GM08714 (cell line): ENCODE data around the gene MATN1.

Experiments used
- H3K4me3 ChIP-seq: fragments of 200-500 bp; sonication (Bioruptor generic); 2 replicates; pipeline ENCODE4 v1.5.1; 2014; ENCODE audit warnings: mild to moderate bottlenecking, low read length, inconsistent platforms
- ZNF274 ChIP-seq: IDR thresholded peaks from 2 replicates; pipeline ENCODE4 v1.6.1; 2012; ENCODE audit warnings: mild to moderate bottlenecking, low read depth, low read length

MATN1 gene

DNA sequence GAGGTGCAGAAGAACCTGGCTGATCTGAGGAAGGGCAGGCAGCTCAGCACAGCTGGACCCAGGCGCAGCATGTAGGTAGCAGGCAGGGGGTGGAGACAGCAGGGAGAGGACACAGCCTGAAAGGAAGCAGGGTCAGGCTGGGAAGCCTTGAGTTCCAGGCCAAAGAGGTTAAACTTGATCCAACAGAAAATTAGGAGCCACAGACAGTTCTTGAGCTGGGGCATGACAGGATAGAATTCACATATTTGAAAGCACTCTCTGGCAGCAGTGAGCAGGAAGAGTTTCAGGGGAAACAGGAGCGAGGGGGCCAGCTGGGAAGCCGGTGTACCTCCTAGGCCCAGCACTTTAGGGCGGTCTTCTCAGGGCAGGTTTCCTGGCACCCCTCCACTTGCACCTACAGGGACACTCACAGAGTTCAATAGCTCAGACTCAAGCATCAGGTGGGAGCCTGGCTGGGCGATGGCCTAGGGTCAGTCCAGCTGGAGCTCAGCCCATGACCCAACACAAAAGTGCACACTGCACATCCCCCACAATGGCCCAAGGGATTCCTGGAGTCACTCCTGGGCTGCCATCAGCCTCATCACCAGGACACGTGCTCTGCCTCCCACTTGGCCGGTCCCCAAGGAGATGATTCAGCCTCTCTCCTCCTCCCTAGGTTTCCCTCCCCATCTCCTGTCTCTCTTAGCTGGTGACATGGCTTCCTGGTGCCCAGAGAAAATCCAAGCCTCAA is 22.7 kb downstream of the MATN1 start:
- H3K4me3 ChIP-seq, result no peak overlapping the region
- TF ChIP-seq ZNF274, result no peak

DNA sequence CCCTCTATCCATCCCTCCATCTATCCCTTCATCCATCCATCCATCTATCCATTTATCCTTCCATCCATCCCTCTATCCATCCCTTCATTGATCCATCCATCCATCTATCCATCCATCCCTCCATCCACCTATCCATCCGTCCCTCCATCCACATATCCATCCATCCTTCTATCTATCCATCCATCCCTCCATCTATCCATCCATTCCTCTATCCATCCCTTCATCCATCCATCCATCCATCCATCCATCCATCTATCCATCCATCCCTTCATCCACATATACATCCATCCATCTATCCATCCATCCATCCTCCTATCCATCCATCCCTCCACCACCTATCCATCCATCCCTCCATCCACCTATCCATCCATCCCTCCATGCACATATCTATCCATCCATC is 23.6 kb downstream of the MATN1 start:
- TF ChIP-seq ZNF274, result no peak
- H3K4me3 ChIP-seq, result no peak overlapping the region

DNA sequence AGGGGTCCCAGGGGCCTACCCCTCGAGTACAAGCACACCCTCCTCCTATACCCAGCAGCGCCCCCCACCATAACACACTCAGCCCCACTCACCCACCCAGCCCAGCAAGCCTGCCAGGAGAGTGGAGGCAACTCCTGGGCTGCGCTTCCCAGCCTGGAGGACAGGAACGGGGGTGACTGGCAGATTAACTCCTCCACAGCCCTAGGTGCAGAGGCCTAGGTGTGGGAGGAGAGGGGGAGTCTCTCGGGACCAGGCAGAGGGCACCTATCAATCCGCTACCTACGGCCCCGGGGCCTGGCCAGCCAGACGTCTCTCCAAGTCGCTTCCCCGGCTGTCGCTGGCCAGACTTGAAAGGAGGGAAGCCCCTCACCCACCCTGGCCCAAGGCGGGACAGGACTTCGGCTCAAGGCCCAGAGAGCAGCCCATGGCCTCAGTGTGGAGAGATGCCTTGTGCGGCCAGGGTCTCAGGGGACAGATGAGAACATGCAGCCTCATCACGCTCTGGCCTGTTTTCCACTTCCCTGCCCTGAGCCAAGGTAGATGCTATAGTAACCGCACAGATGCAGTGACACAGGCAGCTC is 24.9 kb downstream of the MATN1 start:
- no peak overlapping the region for H3K4me3 ChIP-seq
- no peak for TF ChIP-seq ZNF274

DNA sequence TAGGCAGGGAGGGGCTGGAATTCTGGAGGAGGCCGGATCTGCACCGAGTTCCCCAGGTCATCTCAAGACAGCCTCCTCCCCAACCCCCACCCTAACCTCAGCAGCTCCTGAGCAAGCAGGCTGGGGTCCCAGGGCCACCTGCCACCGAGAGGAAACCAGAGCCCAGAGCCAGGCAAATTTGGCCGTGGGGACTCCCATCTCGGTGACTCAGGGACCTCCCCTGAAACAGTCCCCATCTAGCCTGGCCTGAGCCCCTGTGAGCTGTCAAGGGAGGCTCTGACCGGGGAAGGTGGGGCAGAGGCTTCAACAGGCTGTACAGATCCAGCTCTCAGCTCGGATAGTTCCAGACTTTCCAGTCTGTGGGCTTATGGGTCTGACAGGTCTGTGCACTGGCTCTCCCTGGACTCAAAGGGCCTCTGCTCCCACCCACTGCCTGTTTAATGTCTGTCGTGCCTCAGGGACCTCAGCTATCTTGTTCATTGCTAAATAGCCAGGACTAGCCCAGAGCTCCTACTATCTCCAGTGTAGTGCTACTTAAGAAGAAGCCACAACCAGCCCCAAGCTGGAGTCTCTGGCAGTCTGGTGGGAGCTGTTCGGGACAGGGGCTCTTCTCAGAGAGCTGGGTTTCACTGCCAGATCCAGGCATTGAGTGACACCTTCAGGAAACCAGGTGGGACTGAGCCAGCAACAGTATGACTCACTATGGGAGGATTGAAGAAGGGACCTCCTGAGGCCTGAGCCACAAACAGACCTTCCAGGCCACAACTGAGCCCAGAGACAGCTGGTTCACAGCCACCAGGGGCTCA is 25.6 kb downstream of the MATN1 start:
- H3K4me3 ChIP-seq, result no peak overlapping the region
- no peak for TF ChIP-seq ZNF274

DNA sequence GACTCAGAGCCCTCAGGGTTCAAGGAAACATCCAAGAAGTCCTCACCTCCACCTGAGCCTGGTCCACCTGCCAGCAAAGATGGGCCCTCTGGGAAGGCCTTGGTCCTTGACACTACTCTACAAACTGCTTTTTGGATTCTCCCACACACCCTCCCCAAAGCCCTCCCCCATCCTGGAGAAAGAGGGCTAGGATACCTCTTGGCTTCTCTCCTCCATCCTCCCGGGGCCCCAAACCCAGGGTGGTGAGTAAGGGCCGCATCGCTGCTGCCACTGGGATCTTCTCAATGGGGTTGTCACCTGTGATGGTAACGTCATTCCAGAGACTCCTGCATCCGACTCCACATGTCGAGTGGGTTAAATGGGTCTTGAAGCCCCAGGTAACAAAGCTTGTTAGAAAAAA is 26.6 kb downstream of the MATN1 start:
- no peak for TF ChIP-seq ZNF274
- no peak overlapping the region for H3K4me3 ChIP-seq

DNA sequence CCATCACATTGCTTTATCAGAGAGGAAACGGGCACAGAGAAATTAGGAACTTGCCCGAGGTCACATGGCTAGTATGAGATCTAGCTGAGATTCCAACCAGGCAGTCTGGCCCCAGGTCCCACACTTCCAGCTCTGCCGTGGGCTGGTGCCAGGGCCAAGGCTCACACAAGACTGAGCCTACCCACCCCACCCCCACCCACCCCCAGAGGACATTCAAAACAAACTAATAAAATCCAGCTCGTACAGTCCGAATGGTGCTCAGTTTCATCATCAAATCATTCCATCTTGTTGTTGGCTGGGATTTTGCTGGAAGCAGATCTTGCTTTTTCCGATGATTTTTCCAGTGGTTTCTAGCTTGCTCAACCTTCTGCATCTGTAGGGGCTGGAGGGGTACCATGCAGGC is 27.9 kb downstream of the MATN1 start:
- no peak for TF ChIP-seq ZNF274
- H3K4me3 ChIP-seq, result no peak overlapping the region

DNA sequence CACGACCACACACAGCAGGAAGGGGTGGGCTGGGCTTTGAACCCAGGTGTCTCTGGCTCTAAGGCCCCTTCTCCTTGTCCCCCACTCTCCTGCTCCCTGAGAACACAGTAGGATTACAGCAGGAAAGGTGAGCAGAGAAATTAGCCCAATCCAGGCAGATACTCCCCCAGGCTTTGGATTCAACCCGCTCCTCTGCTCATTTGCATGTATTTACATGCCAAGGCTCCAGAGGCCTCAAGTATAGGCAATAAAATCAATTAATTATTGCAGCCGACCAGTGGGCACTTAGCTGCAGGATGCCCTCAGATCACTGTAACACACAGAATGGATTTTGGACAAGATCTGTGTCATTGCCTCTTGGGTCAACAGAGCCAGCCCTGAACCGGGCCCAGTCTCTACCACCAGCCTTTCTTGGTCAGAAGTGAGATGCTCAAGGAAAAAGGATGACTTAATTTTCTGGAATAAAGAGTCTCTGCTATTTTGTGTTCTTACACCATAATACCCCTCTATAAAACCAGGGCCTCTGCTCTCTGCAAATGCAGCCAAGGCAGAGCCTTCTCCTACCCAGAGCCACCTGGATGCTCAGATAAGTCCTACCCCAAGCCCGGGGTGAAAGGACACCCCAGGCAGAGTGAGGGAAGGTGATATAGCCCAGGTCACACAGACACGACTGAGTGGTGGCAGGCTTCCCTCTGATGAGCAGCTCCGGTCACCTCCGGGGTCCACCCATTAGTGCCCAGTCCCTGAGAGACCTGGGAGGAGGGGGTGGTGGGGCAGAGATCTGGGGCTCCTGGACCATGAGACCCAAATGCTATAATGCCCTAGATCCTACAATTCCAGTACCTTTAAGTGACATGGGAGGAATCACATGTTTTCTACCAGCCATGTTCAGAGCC is 28.9 kb downstream of the MATN1 start:
- no peak for TF ChIP-seq ZNF274
- H3K4me3 ChIP-seq, result no peak overlapping the region

DNA sequence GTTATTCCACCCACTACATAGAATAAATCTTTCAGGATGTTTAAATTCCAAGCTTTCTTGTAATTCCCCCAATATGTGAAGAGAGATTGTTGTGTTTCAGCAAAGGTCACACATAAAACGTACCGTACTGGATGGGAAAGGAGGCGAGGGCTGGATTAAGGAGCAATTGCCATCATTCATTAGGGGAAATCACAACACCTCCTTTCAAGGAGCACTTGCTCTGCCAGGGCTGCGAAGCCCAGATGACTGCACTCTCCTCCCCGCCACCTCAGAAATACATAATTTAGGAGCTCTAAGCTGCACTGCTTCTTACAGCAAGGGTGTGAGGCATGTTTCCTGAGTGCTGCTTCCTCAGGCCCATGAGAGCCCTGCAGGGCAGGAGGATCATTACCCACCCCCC is 29.6 kb downstream of the MATN1 start:
- TF ChIP-seq ZNF274, result no peak
- no peak overlapping the region for H3K4me3 ChIP-seq

DNA sequence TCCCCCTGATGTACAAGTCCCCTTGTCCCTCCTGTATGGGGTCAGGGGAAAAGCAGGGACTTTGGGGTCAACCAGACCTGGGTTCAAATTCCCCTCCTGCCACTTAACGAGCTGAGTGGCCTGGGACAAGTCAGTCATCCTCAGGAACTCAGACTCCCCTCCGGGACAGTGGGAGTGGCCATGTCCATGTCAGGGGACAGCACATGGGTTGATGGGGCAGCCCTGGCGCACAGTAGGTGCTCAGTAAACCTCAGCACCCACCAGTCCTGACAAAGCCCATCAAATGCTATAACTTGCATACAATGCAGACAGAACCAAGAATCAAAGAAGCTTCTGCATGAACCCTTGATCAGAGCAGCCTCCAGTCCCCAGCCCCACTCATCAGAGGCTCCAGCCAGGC is 30.0 kb downstream of the MATN1 start:
- no peak overlapping the region for H3K4me3 ChIP-seq
- TF ChIP-seq ZNF274, result no peak

DNA sequence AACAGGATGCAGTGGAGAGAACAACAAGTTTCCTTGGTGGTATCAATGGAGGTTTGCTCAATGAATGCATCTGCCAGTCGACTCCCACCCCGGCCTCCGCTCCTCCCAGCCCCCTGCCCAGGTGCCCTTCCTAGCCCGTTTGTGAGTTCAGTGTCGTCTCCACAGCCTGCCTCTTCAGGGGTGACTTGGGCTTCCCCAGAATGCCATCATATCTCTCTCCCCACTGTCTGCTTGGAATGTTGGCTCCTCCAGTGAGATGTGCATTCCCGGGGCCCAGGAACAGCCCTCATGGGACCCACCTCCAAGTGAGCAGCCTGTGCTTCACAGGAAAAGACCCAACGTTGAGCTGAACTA is 30.5 kb downstream of the MATN1 start:
- TF ChIP-seq ZNF274, result no peak
- H3K4me3 ChIP-seq, result no peak overlapping the region

DNA sequence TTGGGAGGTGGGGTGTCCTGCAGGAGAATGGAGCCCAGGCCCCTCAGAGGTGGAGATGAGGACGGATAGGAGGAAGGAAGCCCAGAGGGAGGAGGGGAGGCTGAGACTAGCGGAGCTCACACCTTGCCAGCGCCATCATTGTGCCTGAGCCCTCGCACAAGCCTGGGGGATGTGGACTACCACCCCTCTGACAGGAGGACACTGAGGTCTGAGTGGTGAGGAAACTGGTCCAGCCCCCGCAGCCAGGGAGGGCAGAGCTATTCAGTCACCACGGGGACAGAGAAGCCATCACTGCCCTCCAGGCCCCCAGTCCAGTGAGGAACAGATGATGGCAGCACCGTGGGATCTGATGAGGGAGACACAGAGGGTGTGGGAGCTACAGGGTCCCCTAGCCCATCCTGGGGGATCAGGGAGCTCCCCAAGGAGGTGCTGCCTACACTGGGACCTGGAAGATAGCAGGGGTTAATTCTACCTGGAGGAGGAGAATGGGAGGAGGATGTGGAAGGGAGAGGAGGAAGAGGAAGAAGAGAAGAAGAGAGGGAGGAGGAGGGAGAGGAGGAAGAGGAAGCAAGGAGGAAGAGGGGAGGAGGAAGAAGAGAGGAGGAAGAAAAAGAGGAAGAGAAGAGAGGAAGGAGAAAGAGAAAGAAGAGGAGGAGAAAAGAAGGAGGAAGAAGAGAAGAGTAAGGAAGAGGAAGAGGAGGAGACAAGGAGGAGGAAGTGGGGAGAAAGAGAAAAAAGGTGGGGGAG is 31.0 kb downstream of the MATN1 start:
- TF ChIP-seq ZNF274, result no peak
- H3K4me3 ChIP-seq, result no peak overlapping the region

DNA sequence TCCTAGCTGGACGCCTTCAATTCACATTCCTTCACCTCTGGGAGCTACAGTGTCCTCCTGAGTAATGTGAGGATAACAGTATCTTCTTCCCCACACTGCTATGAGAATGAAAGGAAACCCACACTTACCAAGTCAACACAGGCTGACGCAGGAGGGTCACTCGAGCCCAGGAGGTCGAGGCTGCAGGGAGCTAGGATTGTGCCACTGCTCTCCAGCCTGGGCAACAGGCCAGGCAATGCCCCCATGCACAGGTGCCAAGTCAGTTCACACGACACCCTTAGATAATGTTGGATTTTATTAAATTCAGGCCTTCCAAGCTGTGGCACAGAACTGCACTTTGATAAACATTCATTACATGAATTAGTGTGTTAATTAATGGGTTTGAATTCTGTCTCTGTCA is 31.9 kb downstream of the MATN1 start:
- H3K4me3 ChIP-seq, result no peak overlapping the region
- TF ChIP-seq ZNF274, result no peak

DNA sequence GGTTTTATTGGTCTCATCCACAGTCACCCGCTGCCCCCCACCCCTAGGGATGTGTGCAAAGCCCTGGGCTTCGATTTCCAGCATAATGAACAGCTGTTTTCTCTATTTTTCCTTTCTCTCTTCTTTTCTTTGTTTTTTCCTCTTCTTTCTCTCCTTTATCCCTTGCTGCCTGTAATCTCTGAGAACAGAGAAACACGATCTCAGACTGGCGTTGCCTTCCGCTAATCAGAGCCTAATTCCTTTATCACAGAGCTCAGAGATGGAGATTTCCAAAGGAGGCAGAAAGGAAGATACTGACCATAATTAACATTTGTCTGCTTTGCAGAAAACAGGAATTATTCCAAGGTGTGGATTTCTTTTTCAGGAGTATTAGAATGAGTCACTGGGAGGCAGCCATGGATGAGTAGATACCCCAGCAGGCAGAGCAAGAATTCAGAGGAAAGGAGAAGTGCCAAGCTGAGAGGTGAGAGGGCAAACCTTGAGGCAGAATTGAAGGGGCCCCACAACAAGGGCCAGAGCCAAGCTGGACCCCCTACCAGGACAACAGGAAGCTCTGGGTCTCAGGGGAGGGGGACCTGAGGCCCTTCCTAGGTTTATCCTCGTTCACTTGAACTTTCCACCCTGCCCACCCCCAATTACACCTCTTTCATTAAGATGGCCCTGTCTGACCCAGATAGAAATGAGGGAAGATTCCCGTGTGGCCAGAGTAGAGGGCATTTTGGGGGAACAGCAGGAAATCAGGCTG is 33.3 kb downstream of the MATN1 start:
- H3K4me3 ChIP-seq, result no peak overlapping the region
- no peak for TF ChIP-seq ZNF274
